GM10266 (cell line): Measurements from ENCODE around the gene KDM6A.
"Not testable (repeated sequence)": the region's sequence is repeated elsewhere in the genome, so short reads cannot be mapped to it uniquely, and the experiment has no call there.

Source experiments
- DNase-seq: peaks from one replicate; pipeline ENCODE4 v3.0.0; 2012; ENCODE audit errors: extremely low spot score
- CTCF ChIP-seq: IDR thresholded peaks from 2 replicates; pipeline ENCODE4 v1.5.1; 2012; ENCODE audit warnings: mild to moderate bottlenecking, low read depth; ENCODE audit not compliant: control insufficient read depth, insufficient read depth; ENCODE audit errors: missing control alignments

Gene KDM6A

GRCh38 chrX:44947995-44948394 is 75.0 kb downstream of the KDM6A start:
- no peak for TF ChIP-seq CTCF
- no peak for DNase-seq

GRCh38 chrX:44948406-44948805 is 75.4 kb downstream of the KDM6A start:
- DNase-seq = no peak
- TF ChIP-seq CTCF = no peak

- no peak for DNase-seq
- no peak for TF ChIP-seq CTCF
These were observed 76.1 kb downstream of the KDM6A start for GRCh38 chrX:44949125-44949524.

- not testable (repeated sequence) for DNase-seq
These were observed 77.7 kb downstream of the KDM6A start for GRCh38 chrX:44950471-44951366.

GRCh38 chrX:44951572-44952067 is 78.6 kb downstream of the KDM6A start:
- DNase-seq = no peak
- no peak for TF ChIP-seq CTCF

GRCh38 chrX:44952329-44953027 is 79.5 kb downstream of the KDM6A start:
- DNase-seq = no peak

More at GRCh38 chrX:44952329-44953027, 79.5 kb downstream of the KDM6A start:
- TF ChIP-seq CTCF = no peak
